ENCODE results near the gene AMZ1.
"Not testable (repeated sequence)": the region's sequence is repeated elsewhere in the genome, so short reads cannot be mapped to it uniquely, and the experiment has no call there.

AMZ1 gene

GRCh38 chr7:2732388-2732787 lies 44.4 kb downstream of the AMZ1 start:
- no peak overlapping the region for H3K4me3 ChIP-seq (ENCODE audit: low read depth, low read length)
- no peak for DNase-seq (ENCODE audit: low read depth)
- no peak for TF ChIP-seq CTCF (IDR thresholded peaks at IDR 0.05; ENCODE audit: insufficient read depth, low read depth, low read length, missing control alignments)

- H3K4me3 ChIP-seq (ENCODE audit: low read depth, low read length): no peak overlapping the region
- no peak for DNase-seq (ENCODE audit: low read depth)
Measured at GRCh38 chr7:2732959-2733584, 45.1 kb downstream of the AMZ1 start.

GRCh38 chr7:2734084-2734686 lies 46.2 kb downstream of the AMZ1 start:
- no peak overlapping the region for H3K4me3 ChIP-seq (ENCODE audit: low read depth, low read length)
- no peak for TF ChIP-seq CTCF (IDR thresholded peaks at IDR 0.05; ENCODE audit: insufficient read depth, low read depth, low read length, missing control alignments)
- DNase-seq (ENCODE audit: low read depth): no peak

More at GRCh38 chr7:2732959-2733584, 45.1 kb downstream of the AMZ1 start:
- TF ChIP-seq CTCF (IDR thresholded peaks at IDR 0.05; ENCODE audit: insufficient read depth, low read depth, low read length, missing control alignments): no peak

- no peak overlapping the region for H3K4me3 ChIP-seq (ENCODE audit: low read depth, low read length)
- no peak for TF ChIP-seq CTCF (IDR thresholded peaks at IDR 0.05; ENCODE audit: insufficient read depth, low read depth, low read length, missing control alignments)
- no peak for DNase-seq (ENCODE audit: low read depth)
Measured at GRCh38 chr7:2734751-2735571, 47.0 kb downstream of the AMZ1 start.

DNA sequence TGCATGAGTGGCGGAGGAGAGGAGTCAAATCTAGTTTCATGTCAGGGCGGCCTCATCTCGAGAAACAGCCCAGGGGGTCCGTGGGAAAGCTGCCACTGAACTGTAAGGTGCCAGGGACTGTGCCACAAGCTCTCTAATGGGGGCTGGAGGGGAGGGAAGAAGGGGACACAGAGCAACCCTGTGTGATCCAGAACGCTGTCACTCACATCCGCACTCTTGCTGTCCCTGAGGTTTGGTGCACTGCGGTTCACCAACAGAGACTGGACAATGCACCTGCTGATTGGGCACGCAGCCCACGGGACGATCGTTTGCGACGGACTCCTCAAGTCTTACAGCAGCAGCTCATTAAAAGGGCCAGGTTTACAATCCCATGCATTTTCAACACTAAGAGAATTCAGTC lies 47.7 kb downstream of the AMZ1 start:
- no peak overlapping the region for H3K4me3 ChIP-seq (ENCODE audit: low read depth, low read length)
- TF ChIP-seq CTCF (IDR thresholded peaks at IDR 0.05; ENCODE audit: insufficient read depth, low read depth, low read length, missing control alignments): no peak
- no peak for DNase-seq (ENCODE audit: low read depth)

DNA sequence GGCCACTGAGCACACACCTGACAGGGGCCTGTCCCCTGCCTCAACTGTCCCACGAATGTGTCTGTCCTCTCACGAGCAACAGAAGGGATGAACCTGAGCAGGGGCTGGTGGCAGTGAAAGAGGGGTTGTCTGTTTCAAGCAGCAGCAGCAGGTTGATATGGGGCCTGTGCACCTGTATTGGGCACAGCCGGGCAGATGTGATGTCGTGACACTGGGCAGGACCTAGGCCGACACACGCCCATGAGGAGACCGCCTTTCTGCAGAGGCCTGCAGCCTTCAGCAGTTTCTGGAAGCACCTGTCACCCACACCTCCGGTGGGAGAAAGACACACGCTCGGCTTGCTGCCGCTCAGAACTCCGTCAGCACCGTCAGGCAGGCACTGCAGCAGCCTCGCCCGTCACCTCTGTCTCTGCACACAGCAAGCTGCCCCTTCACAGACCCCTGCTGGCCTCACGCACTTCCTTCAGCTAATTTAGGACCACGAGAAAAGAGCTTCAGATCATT lies 48.5 kb downstream of the AMZ1 start:
- no peak overlapping the region for H3K4me3 ChIP-seq (ENCODE audit: low read depth, low read length)
- DNase-seq (ENCODE audit: low read depth): no peak
- TF ChIP-seq CTCF (IDR thresholded peaks at IDR 0.05; ENCODE audit: insufficient read depth, low read depth, low read length, missing control alignments): no peak

DNA sequence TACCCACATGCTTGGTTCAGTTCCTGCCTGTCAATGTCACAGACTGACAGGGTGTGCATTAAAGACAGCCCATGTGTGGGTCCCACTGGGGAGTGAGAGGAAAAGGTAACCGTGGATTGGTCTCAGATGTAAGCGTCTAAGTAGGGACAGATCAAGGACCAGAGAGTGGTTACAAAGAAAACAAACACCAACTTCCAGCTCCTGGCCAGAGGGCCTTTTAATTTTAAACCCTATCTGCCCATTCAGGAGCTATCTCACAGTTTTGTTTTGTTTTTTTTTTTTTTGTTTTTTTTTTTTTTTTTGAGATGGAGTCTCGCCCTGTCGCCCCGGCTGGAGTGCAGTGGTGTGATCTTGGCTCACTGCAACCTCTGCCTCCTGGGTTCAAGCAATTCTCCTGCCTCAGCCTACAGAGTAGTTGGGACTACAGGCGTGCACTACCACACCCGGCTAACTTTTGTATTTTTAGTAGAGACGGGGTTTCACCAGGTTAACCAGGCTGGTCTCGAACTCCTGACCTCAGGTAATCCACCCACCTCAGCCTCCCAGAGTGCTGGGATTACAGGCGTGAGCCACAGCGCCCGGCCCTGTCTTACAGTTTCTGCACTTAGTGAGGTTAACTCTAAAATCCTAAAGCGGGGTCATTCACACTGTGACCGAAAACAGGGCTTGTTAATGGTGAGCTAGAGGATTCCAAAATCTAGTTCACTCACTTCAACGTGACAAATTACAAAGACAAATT lies 49.2 kb downstream of the AMZ1 start:
- DNase-seq (ENCODE audit: low read depth); H3K4me3 ChIP-seq (ENCODE audit: low read depth, low read length): not testable (repeated sequence)

Measured in GM12865 (cell line).